PC-9 (cell line): Measurements from ENCODE around the gene TRMU.

ENCODE experiments used
- EZH2 ChIP-seq: fragments of 200-600 bp; sonication (generic); IDR thresholded peaks from 2 replicates; pipeline ENCODE4 v1.8.0; 2017; ENCODE audit warnings: antibody characterized with exemption, low read depth
- TF ChIP-seq, protein P1 (sequence below): fragments of 200-600 bp; sonication (generic); conservative IDR thresholded peaks from 2 replicates; pipeline ENCODE4 v1.6.1; 2017; ENCODE audit warnings: mixed run types, antibody characterized with exemption, mild to moderate bottlenecking, moderate library complexity

GRCh38 chr22:46387748-46388147, 52.2 kb downstream of the TRMU start:
- TF ChIP-seq, protein P1, sequence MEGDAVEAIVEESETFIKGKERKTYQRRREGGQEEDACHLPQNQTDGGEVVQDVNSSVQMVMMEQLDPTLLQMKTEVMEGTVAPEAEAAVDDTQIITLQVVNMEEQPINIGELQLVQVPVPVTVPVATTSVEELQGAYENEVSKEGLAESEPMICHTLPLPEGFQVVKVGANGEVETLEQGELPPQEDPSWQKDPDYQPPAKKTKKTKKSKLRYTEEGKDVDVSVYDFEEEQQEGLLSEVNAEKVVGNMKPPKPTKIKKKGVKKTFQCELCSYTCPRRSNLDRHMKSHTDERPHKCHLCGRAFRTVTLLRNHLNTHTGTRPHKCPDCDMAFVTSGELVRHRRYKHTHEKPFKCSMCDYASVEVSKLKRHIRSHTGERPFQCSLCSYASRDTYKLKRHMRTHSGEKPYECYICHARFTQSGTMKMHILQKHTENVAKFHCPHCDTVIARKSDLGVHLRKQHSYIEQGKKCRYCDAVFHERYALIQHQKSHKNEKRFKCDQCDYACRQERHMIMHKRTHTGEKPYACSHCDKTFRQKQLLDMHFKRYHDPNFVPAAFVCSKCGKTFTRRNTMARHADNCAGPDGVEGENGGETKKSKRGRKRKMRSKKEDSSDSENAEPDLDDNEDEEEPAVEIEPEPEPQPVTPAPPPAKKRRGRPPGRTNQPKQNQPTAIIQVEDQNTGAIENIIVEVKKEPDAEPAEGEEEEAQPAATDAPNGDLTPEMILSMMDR: no peak
- TF ChIP-seq EZH2: no peak
